TTC549 (cell line): Measurements from ENCODE around the gene ZMIZ1.

Source experiments
- FAIRE-seq: peaks from 2 replicates; lab custom pipeline; 2012; peaks lifted over from hg19 to GRCh38; lab: Jason Lieb, UNC

Gene ZMIZ1

GRCh38 chr10:79361726-79362397 lies 293.1 kb downstream of the ZMIZ1 start:
- FAIRE-seq: no peak
